Stromal cell of bone marrow (primary cell): ENCODE measurements around the gene OBSL1.

Experiments
- DNase-seq: peaks from one replicate; pipeline ENCODE4 v3.0.0-alpha.2; 2012; ENCODE audit warnings: low read depth

OBSL1 gene

DNA sequence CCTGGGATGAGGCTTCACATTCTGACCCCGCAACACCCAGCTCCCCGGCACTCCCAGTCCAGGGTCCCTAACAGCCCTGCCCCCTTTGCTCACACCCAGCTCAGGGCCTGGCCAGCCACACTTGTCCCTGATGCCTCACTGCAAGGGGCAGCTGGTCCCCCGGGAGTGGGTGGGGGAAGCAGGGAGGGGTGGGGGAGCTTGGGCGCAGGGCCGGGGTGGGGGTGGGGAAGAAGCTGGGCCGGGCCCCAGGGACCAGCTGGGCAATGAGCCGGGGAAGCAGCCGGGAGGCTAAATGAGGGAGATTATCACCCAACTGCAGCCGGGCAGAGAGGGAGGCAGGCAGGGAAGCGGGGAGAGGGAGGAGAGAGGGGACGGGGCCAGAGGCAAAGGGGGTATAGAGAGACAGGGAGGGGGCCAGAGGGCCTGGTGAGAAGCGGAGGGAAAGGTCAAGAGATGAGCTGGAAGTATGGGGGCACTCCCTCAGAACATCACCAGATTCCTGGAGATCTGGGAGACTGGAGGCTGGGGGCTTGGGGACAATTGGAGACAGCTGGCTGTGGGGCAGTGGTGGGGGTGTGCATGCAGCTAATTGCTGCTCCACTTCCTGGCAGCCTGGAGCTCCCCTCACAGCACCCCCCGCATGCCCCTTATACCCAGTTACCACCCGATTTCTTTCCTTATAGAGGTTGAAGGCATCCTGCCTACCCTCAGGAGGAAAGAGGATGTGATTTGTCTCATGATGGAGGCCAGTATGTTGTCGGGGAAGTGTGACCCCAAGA, 59.6 kb downstream of the OBSL1 start:
- DNase-seq: no peak

GRCh38 chr2:219510512-219511135, 60.7 kb downstream of the OBSL1 start:
- DNase-seq: no peak

- no peak for DNase-seq
Observed at GRCh38 chr2:219509780-219510511, 61.4 kb downstream of the OBSL1 start.

GRCh38 chr2:219508971-219509779, 62.2 kb downstream of the OBSL1 start:
- no peak for DNase-seq

GRCh38 chr2:219508444-219508734, 63.0 kb downstream of the OBSL1 start:
- no peak for DNase-seq

GRCh38 chr2:219507581-219508443, 63.5 kb downstream of the OBSL1 start:
- no peak for DNase-seq

DNA sequence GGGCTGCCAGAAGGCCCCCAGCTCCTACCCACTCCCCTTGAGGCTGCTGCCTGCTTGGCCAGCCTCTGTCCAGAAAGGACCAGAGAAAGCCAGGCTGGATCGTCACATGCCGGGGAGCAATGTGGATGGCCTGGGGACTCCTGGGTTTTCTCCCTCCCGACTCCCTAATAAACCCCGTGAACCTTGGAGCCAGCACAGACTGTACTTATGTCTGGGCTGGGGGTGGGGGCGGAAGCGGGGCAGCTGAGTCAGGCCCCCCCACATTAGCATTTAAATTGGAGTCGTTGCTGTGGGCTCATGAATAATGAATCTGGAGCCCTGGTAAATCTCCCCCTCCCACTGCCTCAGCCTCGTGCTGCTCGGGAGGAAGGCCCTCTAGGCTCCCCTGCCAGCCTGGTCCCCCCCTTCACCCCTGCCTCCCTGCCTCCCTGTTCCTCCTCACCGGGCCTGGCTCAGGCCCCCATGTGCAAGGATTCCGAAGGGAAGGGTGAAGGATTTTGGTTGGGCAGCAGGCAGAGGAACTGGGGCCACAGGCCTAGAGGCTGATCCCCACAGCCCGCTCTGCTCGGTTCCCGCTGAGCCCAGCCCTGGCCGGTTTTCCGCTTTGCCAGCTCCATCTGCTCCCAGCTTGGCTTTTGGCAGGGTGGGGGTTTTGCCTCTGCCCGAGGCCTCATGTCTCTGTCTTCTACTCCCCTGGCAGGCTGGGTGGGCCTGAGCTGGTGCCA, 64.4 kb downstream of the OBSL1 start:
- no peak for DNase-seq

- DNase-seq: no peak
Observed at GRCh38 chr2:219506153-219506801, 65.1 kb downstream of the OBSL1 start.

- DNase-seq: no peak
Observed at GRCh38 chr2:219505585-219505984, 65.8 kb downstream of the OBSL1 start.

DNA sequence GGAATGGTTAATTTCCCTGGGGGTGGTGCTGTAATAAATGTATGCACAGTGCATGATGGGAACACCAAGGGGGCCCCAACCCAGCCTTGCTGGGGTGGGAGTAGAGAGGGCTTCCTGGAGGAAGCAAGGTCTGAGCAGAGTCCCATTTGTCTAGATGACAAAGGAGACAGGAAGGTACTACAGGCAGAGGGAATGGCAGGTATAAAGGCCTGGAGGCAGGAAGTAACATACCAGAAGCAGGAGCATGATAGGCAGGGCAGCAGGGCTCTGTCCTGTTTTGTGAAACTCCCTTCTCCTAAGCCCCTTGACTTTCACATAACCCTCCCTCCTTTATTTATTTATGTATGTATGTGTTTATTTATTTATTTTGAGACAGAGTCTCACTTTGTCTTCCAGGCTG, 68.7 kb downstream of the OBSL1 start:
- DNase-seq: no peak

- DNase-seq: no peak
Observed at GRCh38 chr2:219501849-219502248, 69.5 kb downstream of the OBSL1 start.
